ENCODE results near the gene FAP. TPM values are rescaled to one million over a fixed set of nuclear protein-coding genes. Genes with fewer than 3 reads are reported as not detected.
A peak's percentile ranks its signal among the peaks of the same experiment; 100 is the strongest.

FAP gene
- polyA plus RNA-seq, 1 experiment, result 135 TPM

DNA sequence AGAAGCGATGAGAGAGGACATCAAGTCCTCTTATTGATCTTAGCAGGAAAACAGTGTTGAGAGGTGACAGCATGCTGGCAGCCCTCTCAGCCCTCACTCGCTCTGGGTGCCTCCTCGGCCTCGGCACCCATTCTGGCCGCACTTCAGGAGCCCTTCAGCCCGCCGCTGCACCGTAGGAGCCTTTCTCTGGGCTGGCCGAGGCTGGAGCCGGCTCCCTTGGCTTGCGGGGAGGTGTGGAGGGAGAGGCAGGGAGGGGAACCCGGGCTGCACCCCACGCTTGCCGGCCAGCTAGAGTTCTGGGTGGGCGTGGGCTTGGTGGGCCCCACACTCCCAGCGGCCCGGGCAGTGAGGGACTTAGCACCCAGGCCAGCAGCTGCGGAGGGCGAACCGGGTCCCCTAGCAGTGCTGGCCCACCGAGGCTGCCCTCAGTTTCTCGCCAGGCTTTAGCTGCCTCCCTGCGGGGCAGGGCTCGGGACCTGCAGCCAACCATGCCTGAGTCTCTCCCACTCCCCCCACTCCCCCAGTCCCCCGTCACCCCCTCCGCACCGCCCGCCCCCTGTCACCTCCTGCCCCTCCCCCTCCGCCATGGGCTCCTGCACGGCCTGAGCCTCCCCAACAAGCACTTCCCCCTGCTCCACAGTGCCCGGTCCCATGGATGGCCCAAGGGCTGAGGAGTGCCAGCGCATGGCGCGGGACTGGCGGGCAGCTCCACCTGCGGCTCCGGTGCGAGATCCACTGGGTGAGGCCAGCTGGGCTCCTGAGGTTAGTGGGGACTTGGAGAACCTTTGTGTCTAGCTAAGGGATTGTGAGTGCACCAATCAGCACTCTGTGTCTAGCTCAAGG, 8.4 kb downstream of the FAP start:
- Histone ChIP-seq H3K36me3 (ENCODE audit: control insufficient read depth, insufficient read depth, low read length) (peaks cover 15% of the 10 kb centered on the region), H3K4me3 (ENCODE audit: low read depth, low read length) (no peak overlapping the region), H3K27me3 (ENCODE audit: control insufficient read depth, insufficient read depth, low read length) (no peaks in the 10 kb centered on the region)
- no peak for DNase-seq (ENCODE audit: low read depth)
- TF ChIP-seq, protein P1, sequence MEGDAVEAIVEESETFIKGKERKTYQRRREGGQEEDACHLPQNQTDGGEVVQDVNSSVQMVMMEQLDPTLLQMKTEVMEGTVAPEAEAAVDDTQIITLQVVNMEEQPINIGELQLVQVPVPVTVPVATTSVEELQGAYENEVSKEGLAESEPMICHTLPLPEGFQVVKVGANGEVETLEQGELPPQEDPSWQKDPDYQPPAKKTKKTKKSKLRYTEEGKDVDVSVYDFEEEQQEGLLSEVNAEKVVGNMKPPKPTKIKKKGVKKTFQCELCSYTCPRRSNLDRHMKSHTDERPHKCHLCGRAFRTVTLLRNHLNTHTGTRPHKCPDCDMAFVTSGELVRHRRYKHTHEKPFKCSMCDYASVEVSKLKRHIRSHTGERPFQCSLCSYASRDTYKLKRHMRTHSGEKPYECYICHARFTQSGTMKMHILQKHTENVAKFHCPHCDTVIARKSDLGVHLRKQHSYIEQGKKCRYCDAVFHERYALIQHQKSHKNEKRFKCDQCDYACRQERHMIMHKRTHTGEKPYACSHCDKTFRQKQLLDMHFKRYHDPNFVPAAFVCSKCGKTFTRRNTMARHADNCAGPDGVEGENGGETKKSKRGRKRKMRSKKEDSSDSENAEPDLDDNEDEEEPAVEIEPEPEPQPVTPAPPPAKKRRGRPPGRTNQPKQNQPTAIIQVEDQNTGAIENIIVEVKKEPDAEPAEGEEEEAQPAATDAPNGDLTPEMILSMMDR (IDR thresholded peaks at IDR 0.05; ENCODE audit: insufficient read depth, low read depth, low read length), result no peak
- POLR2A ChIA-PET, result no interaction called here
- CTCF ChIA-PET, result no interaction called here

DNA sequence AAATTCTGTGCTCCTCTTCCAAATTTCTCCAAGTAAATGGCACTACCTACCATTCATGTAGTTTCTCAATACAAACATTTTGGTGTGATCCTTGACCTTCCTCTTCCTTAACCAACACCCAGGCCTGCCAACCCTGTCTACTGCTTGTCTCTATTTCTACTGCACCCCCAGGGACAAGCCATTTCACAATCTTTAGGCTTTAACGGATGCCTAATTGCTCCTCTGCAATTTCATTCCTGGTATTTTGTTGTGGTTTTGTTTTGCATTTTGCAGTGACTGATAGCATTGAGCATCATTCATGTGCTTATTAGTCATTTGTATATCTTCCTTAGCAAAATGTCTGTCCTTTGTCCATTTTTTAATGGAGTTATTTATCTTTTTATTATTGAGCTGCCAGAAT, 10.0 kb downstream of the FAP start:
- ChIA-PET POLR2A (interaction anchor here (0.6 to 0.9 kb wide), 2 partner anchors 9 to 107 kb away, joined by 3 to 5 read pairs; no protein-coding TSS in a partner anchor), CTCF (interaction anchor here (1.9 kb wide), 1 partner anchor 20 kb away, joined by 6 read pairs; no protein-coding TSS in a partner anchor)
- no peak overlapping the region for H3K4me3 ChIP-seq (ENCODE audit: low read depth, low read length)
- no peaks in the 10 kb centered on the region for H3K27me3 ChIP-seq (ENCODE audit: control insufficient read depth, insufficient read depth, low read length)
- peak; percentile 48 for DNase-seq (ENCODE audit: low read depth)
- TF ChIP-seq, protein P1 (IDR thresholded peaks at IDR 0.05; ENCODE audit: insufficient read depth, low read depth, low read length), result no peak
- H3K36me3 ChIP-seq (ENCODE audit: control insufficient read depth, insufficient read depth, low read length), result peaks cover 15% of the 10 kb centered on the region

DNA sequence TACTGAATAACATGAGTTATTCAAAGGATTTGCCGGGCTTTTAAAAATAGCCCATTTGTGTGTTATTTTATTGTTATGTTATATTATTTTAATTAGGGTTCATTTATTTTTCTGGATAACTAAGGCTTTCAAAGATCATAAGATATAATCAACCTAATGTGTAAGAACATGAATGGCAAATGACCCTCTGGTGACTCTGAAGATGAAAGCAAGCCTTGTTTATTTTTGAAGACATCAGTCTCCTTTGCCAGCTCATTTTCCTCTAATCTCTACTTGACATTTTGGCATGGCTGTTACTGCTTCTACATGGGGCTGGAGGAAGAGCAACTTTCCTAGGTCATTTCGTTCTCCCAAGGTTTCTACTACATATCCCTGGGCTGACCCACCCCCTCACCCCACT, 10.6 kb downstream of the FAP start:
- CTCF ChIA-PET, result interaction anchor here (1.0 to 1.9 kb wide), 3 partner anchors 9 to 20 kb away, joined by 6 to 7 read pairs (median 7); no protein-coding TSS in a partner anchor
- TF ChIP-seq, protein P1 (IDR thresholded peaks at IDR 0.05; ENCODE audit: insufficient read depth, low read depth, low read length), result no peak
- no peak for DNase-seq (ENCODE audit: low read depth)
- H3K27me3 ChIP-seq (ENCODE audit: control insufficient read depth, insufficient read depth, low read length), result no peaks in the 10 kb centered on the region
- POLR2A ChIA-PET, result no interaction called here
- peaks cover 16% of the 10 kb centered on the region for H3K36me3 ChIP-seq (ENCODE audit: control insufficient read depth, insufficient read depth, low read length)
- no peak overlapping the region for H3K4me3 ChIP-seq (ENCODE audit: low read depth, low read length)

DNA sequence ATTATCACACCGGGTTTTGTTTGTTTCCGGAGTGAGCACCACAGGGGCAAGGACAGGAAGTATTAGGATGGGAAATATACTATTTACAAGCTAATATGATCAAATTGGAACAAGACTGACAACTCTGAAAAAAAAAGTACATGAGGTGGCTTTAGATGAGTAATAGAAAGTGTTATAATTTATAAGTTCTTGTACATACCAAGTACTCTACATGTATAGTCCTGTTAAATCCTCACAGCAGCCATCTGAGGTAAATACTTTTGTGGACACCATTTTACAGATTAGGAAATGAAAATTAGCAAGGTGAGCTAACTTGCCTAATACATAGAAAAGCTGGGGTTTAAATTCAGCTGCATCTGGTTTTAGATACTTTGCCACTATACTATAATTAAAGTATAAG, 11.2 kb downstream of the FAP start:
- CTCF ChIA-PET, result interaction anchor here (1.0 to 1.9 kb wide), 4 partner anchors 10 to 66 kb away, joined by 3 to 7 read pairs (median 6); no protein-coding TSS in a partner anchor
- Histone ChIP-seq H3K36me3 (ENCODE audit: control insufficient read depth, insufficient read depth, low read length) (peaks cover 16% of the 10 kb centered on the region), H3K27me3 (ENCODE audit: control insufficient read depth, insufficient read depth, low read length) (no peaks in the 10 kb centered on the region), H3K4me3 (ENCODE audit: low read depth, low read length) (no peak overlapping the region)
- TF ChIP-seq, protein P1 (IDR thresholded peaks at IDR 0.05; ENCODE audit: insufficient read depth, low read depth, low read length), result no peak
- no peak for DNase-seq (ENCODE audit: low read depth)
- POLR2A ChIA-PET, result no interaction called here

DNA sequence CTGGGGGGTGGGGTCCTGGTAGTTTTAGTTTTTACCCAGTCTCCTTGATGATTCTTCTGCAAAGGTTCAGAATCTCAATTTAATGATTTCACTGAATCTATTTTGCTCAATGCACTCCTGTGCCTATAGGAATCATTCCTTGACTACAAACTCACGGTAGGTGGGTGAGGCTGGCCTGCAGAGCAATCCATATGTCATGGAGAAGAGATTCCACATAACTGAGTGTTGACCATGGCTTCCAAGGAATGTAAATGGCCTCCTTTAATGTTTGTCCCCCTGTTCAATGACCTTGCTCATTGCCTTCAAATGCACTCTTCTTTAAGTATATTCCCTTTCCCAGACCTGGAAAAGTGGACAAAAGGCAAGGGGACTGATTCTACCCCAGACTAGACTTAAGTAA, 12.5 kb downstream of the FAP start:
- peaks cover 13% of the 10 kb centered on the region for H3K36me3 ChIP-seq (ENCODE audit: control insufficient read depth, insufficient read depth, low read length)
- ChIA-PET POLR2A (interaction anchor here (0.6 kb wide), 1 partner anchor 9 kb away, joined by 3 read pairs; no protein-coding TSS in a partner anchor), CTCF (interaction anchor here (1.1 to 2.9 kb wide), 3 partner anchors 10 to 67 kb away, joined by 3 to 13 read pairs (median 3); no protein-coding TSS in a partner anchor)
- no peak for DNase-seq (ENCODE audit: low read depth)
- H3K4me3 ChIP-seq (ENCODE audit: low read depth, low read length), result no peak overlapping the region
- no peaks in the 10 kb centered on the region for H3K27me3 ChIP-seq (ENCODE audit: control insufficient read depth, insufficient read depth, low read length)
- TF ChIP-seq, protein P1 (IDR thresholded peaks at IDR 0.05; ENCODE audit: insufficient read depth, low read depth, low read length), result no peak
